Thymus (tissue), 11 donors: Measurements from ENCODE around the gene MYO1A. TPM values are rescaled to one million over a fixed set of nuclear protein-coding genes. Genes with fewer than 3 reads are reported as not detected.

Experiments
- DNase-seq, 9 donors: peaks; one replicate each; pipeline ENCODE4 v3.0.0-alpha.2; 2013; ENCODE audit warnings: low spot score in 9 of 9, low read depth in 6 of 9, missing footprints in 1 of 9
- H3K27ac ChIP-seq, 2 donors: one replicate each; pipeline ENCODE4 v1.5.1; 2013; ENCODE audit warnings: control low read depth in 1 of 2, low read depth in 1 of 2, low read length in 1 of 2, mild to moderate bottlenecking in 1 of 2, moderate library complexity in 1 of 2
- H3K27me3 ChIP-seq, 2 donors: one replicate each; pipeline ENCODE4 v1.5.1; 2013; ENCODE audit warnings: low read length in 1 of 2; ENCODE audit not compliant: control insufficient read depth in 2 of 2, insufficient read depth in 1 of 2
- H3K36me3 ChIP-seq, 2 donors: one replicate each; pipeline ENCODE4 v1.5.1; 2013; ENCODE audit warnings: low read length in 1 of 2, mild to moderate bottlenecking in 1 of 2, moderate library complexity in 1 of 2; ENCODE audit not compliant: control insufficient read depth in 2 of 2, insufficient read depth in 2 of 2
- H3K4me1 ChIP-seq, 2 donors: one replicate each; pipeline ENCODE4 v1.5.1; 2013; ENCODE audit warnings: low read length in 2 of 2; ENCODE audit not compliant: control insufficient read depth in 2 of 2, insufficient read depth in 2 of 2
- H3K4me3 ChIP-seq, 2 donors: one replicate each; pipeline ENCODE4 v1.5.1; 2013; ENCODE audit warnings: low read length in 2 of 2, control low read depth in 1 of 2, mild to moderate bottlenecking in 1 of 2
- H3K9me3 ChIP-seq, 2 donors: one replicate each; pipeline ENCODE4 v1.5.1; 2013; ENCODE audit warnings: low read length in 1 of 2, mild to moderate bottlenecking in 1 of 2; ENCODE audit not compliant: control insufficient read depth in 2 of 2, insufficient read depth in 1 of 2
- WGBS: extraction: QIAGEN DNeasy Blood & Tissue Kit; methylation state at CpG from one replicate; pipeline ENCODE4 v1.1.7; 2013; 5-methylcytosine and 5-hydroxymethylcytosine counted together
- polyA plus RNA-seq: library from polyadenylated mRNA; stranded (reverse); fragments of 200-250 nt; gene quantifications from one replicate; pipeline ENCODE4 v1.2.3, GENCODE V29; 2013
- total RNA-seq: library from RNA; stranded (reverse); fragments of 120-200 nt; gene quantifications from one replicate; pipeline ENCODE4 v1.2.4, GENCODE V29; 2013
- donor health status: healthy.

Gene MYO1A
- total and polyA plus RNA-seq, 2 donors: 0.52 to 1.1 TPM

DNA sequence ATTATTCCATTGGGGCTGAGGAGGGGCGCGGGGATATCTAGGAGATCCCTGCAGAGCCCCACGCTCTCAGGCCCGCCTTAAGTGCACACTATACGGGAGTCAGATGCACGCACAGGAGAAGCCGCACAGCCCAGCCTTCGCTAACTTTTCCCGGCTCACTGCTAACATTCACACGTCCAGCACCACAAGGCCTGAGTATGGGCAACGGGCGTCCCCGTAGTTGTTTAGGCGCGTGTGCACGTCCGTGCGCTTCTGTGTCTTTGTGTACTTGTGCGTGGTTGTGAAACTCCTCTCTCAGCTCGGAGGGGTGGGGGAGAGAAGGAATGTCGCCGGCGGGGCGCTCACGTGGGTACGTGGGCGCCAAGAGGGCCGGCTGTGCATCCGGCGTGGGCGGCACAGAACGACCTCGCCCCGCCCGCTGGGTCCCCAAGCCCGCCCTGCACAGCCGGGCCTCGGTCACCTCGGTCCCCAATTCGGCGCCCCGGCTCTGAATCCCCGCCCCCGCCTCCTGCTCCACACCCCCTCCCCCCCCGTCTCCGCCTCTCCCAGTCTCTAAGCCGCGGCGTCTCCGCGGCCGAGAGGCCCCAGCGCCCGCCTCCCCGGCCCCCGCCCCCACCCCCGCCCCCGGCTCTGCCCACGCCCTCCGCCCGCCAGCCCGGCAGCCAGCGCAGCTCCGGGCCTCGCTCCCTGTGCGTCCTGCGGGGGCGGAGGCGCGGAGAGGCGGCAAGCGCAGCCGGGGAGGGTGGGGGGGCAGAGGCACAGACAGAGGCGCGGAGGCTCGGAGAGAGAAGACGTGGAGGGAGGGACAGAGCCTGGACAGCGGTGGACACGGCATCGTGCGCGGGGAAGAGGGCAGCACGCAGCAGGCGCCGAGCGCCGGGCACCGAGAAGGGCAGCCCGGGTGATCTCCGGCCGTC lies 38.7 kb upstream of the MYO1A start, which contains the start of gene NAB2:
Gene NAB2 (plus strand): TSS at position 761 of the 917 bp plus-strand sequence. CDS start 158 bp downstream, outside the sequence.
- H3K27ac ChIP-seq: peak within 1 kb of the TSS; percentile 99
- DNase-seq: peak in 6 of 9 donors; percentile 81 to 93 (median 86)
- peaks cover 19 to 30% of the 10 kb centered on the region in 2 donors for H3K36me3 ChIP-seq
- no peaks in the 10 kb centered on the region for H3K27me3 ChIP-seq
- H3K4me3 ChIP-seq: peak within 1 kb of the TSS; percentile 83 to 97
- WGBS: under 1% methylated on average over 91 of the region's 91 CpGs
- peaks cover 11 to 61% of the 10 kb centered on the region in 2 donors for H3K4me1 ChIP-seq
- no peaks in the 10 kb centered on the region for H3K9me3 ChIP-seq

DNA sequence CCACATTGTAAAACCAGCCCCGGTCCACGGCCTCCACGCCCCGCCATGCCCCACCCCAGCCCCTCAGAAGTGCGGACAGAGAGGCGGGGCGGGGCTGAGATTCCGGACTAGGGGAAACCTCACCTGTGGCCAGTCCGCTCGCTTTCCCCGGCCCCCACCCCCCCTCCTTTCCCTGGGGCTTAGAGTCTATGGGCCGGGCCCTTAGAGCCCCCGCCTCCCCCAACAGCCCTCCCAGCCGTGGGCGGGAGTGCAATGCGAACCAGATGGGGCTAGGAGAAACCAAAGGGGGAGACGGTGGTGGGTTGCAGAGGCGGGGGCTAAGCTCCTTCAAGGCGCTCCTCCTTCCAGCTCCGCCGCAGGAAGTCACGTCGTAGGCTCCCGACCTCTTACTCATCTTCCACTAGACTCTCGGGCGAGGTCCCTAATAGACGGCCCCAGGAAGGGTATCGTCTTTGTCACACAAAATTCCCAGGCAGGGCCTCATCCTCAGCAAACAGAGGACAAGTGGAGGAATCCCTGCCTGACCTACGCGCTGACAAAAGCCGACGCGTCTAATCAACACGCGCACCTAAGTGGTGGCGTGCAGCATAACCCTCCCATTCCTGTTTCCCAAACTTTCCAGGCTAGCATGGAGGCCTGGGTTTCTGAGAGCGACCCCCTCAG lies 37.9 kb upstream of the MYO1A start:
- WGBS: under 1% methylated on average over 37 of the region's 37 CpGs
- H3K27me3 ChIP-seq: no peaks in the 10 kb centered on the region
- DNase-seq: peak in 5 of 9 donors; percentile 75 to 92 (median 80)
- H3K9me3 ChIP-seq: no peaks in the 10 kb centered on the region
- H3K4me1 ChIP-seq: peaks cover 9 to 55% of the 10 kb centered on the region in 2 donors
- peak overlapping the region; percentile 83 to 97 for H3K4me3 ChIP-seq
- H3K36me3 ChIP-seq: peaks cover 14 to 22% of the 10 kb centered on the region in 2 donors
- H3K27ac ChIP-seq: peak overlapping the region; percentile 99

GRCh38 chr12:57087010-57087690 lies 37.2 kb upstream of the MYO1A start:
- peak in 5 of 9 donors; percentile 75 to 93 (median 85) for DNase-seq
- Histone ChIP-seq H3K27me3 (no peaks in the 10 kb centered on the region), H3K36me3 (peaks cover 13 to 15% of the 10 kb centered on the region in 2 donors), H3K27ac (peak overlapping the region; percentile 99), H3K9me3 (no peaks in the 10 kb centered on the region), H3K4me1 (peaks cover 9 to 48% of the 10 kb centered on the region in 2 donors), H3K4me3 (peak overlapping the region; percentile 83 to 97)
- under 1% methylated on average over 52 of the region's 52 CpGs for WGBS

- peak in 3 of 9 donors; percentile 44 to 69 (median 48) for DNase-seq
- Histone ChIP-seq H3K36me3 (peaks cover 7 to 9% of the 10 kb centered on the region in 2 donors), H3K27ac (peak overlapping the region; percentile 99), H3K9me3 (no peaks in the 10 kb centered on the region), H3K27me3 (no peaks in the 10 kb centered on the region), H3K4me3 (peak overlapping the region; percentile 83 to 97), H3K4me1 (peaks cover 9 to 42% of the 10 kb centered on the region in 2 donors)
- under 1% methylated on average over 14 of the region's 14 CpGs for WGBS
These were observed 36.6 kb upstream of the MYO1A start for GRCh38 chr12:57086493-57087009.

DNA sequence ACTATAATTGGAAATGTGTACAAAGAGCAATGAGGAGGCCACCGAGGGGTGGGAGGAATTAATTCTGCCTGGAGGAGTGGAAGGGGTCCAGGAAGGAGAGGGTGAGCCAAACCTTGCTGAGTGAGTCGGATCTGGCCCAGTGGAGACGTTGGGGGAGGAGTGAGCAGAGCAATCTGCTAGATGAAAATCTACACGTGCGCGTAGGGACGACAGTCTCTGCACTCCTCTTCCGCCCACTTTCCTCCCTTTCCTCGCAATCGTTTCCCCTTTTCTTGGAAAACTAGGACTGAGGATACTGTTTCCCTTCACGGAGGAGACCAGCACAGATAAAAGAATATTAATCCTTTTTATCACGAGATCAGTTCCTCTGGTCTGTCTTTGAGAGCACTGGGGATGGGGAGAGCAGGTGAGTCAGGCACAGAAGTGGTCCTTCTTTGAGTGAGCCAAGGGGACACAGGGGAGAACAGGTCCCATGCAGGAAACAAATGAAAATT lies 36.1 kb upstream of the MYO1A start:
- H3K9me3 ChIP-seq: no peaks in the 10 kb centered on the region
- peak in 1 of 9 donors; percentile 52 for DNase-seq
- peaks cover 9 to 38% of the 10 kb centered on the region in 2 donors for H3K4me1 ChIP-seq
- H3K36me3 ChIP-seq: peaks cover 2 to 4% of the 10 kb centered on the region in 2 donors
- H3K4me3 ChIP-seq: peak overlapping the region; percentile 83 to 97
- H3K27me3 ChIP-seq: no peaks in the 10 kb centered on the region
- peak overlapping the region; percentile 99 for H3K27ac ChIP-seq
- 31% methylated on average over 12 of the region's 12 CpGs for WGBS

DNA sequence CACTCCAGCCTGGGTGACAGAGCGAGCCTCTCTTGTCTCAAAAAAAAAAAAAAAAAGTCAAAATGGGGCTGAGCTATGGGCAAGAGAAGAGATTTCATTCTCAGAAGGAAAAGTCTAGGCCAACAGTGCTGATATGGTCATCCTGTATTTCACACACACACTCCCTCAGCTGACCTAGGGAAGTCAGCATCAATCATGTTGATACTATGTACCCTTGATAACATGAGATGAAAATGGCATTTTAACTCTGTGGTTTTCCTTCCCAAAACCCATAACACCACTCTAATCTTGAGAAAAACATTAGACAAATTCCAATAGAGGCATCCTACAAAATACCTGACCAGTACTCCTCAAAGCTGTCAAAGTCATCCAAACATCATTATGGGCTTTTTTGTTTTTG lies 30.9 kb upstream of the MYO1A start:
- Histone ChIP-seq H3K4me3 (no peak overlapping the region), H3K27ac (no peak overlapping the region), H3K36me3 (peaks cover 3 to 4% of the 10 kb centered on the region in 2 donors), H3K27me3 (no peaks in the 10 kb centered on the region), H3K9me3 (no peaks in the 10 kb centered on the region), H3K4me1 (peaks cover 7 to 23% of the 10 kb centered on the region in 2 donors)
- no peak for DNase-seq
- WGBS: 98% methylated on average over 1 of the region's 1 CpG

- H3K4me1 ChIP-seq: peaks cover 7 to 18% of the 10 kb centered on the region in 2 donors
- 94% methylated on average over 1 of the region's 1 CpG for WGBS
- no peak overlapping the region for H3K4me3 ChIP-seq
- peak overlapping the region; percentile 31 to 95 for H3K27ac ChIP-seq
- H3K27me3 ChIP-seq: no peaks in the 10 kb centered on the region
- H3K36me3 ChIP-seq: peaks cover 5 to 6% of the 10 kb centered on the region in 2 donors
- DNase-seq: no peak
- no peaks in the 10 kb centered on the region for H3K9me3 ChIP-seq
These were observed 29.9 kb upstream of the MYO1A start for GRCh38 chr12:57079821-57080220.
